AG08396 (cell line): Measurements from ENCODE around the gene CLEC2B.
"Not testable (repeated sequence)": the region's sequence is repeated elsewhere in the genome, so short reads cannot be mapped to it uniquely, and the experiment has no call there.

Experiments
- DNase-seq: peaks from one replicate; pipeline ENCODE4 v3.0.0; 2012; ENCODE audit warnings: low spot score, mixed read lengths

The CLEC2B gene

GRCh38 chr12:9869307-9870161 is at the start of gene CLEC2B:
Gene CLEC2B (minus strand): TSS chr12:9869354.
- DNase-seq, result peak; percentile 40

- no peak for DNase-seq
These were observed 42.6 kb upstream of the CLEC2B start for GRCh38 chr12:9911708-9912107.

GRCh38 chr12:9910716-9911421 is 41.7 kb upstream of the CLEC2B start:
- no peak for DNase-seq

- no peak for DNase-seq
These were observed 40.6 kb upstream of the CLEC2B start for GRCh38 chr12:9909724-9910123.

GRCh38 chr12:9908350-9908749 is 39.2 kb upstream of the CLEC2B start:
- no peak for DNase-seq

GRCh38 chr12:9907769-9908168 is 38.6 kb upstream of the CLEC2B start:
- DNase-seq, result no peak

- DNase-seq, result no peak
These were observed 37.7 kb upstream of the CLEC2B start for GRCh38 chr12:9906873-9907272.

- no peak for DNase-seq
These were observed 33.5 kb upstream of the CLEC2B start for GRCh38 chr12:9902539-9903228.

- DNase-seq, result no peak
These were observed 31.8 kb upstream of the CLEC2B start for GRCh38 chr12:9900930-9901329.

- DNase-seq, result no peak
These were observed 30.1 kb upstream of the CLEC2B start for GRCh38 chr12:9899209-9899608.

GRCh38 chr12:9897535-9897934 is 28.4 kb upstream of the CLEC2B start:
- no peak for DNase-seq

GRCh38 chr12:9895215-9895971 is 26.2 kb upstream of the CLEC2B start:
- no peak for DNase-seq

GRCh38 chr12:9888665-9889273 is 19.6 kb upstream of the CLEC2B start:
- DNase-seq, result no peak

GRCh38 chr12:9883175-9883574 is 14.0 kb upstream of the CLEC2B start:
- DNase-seq, result no peak

GRCh38 chr12:9881988-9882387 is 12.8 kb upstream of the CLEC2B start:
- no peak for DNase-seq

GRCh38 chr12:9881246-9881645 is 12.1 kb upstream of the CLEC2B start, which contains the start of gene KLRF2:
Gene KLRF2 (plus strand): TSS chr12:9881489. CDS start chr12:9881596, 107 bp downstream.
- no peak for DNase-seq

GRCh38 chr12:9880532-9881078 is 11.5 kb upstream of the CLEC2B start:
- DNase-seq, result no peak

GRCh38 chr12:9876120-9876519 is 7.0 kb upstream of the CLEC2B start:
- DNase-seq, result not testable (repeated sequence)

- DNase-seq, result no peak
These were observed 3.6 kb upstream of the CLEC2B start for GRCh38 chr12:9872742-9873141.

- no peak for DNase-seq
These were observed 3.0 kb upstream of the CLEC2B start for GRCh38 chr12:9872162-9872561.

GRCh38 chr12:9870286-9870866 is 1.2 kb upstream of the CLEC2B start:
- no peak for DNase-seq
